Breast epithelium (tissue), 4 donors: ENCODE data around the gene FBN1. TPM values are rescaled to one million over a fixed set of nuclear protein-coding genes. Genes with fewer than 3 reads are reported as not detected.

Experiments
- DNase-seq, 2 donors: peaks; one replicate each; pipeline ENCODE4 v3.0.0-alpha.2; 2019; ENCODE audit warnings: low spot score in 2 of 2
- H3K27ac ChIP-seq, 2 donors: fragments of 200-600 bp; sonication (generic) in 1 of 2; one replicate each; pipeline ENCODE4 v1.5.1; 2016 to 2019; ENCODE audit warnings: mild to moderate bottlenecking in 1 of 2
- H3K27me3 ChIP-seq, 2 donors: fragments of 200-600 bp; sonication (generic) in 1 of 2; one replicate each; pipeline versions ENCODE4 v1.5.1 to v1.6.0; 2017 to 2019; ENCODE audit warnings: control low read depth in 1 of 2, mild to moderate bottlenecking in 1 of 2
- H3K36me3 ChIP-seq: fragments of 200-600 bp; one replicate; pipeline ENCODE4 v1.5.1; 2019
- H3K4me1 ChIP-seq, 2 donors: fragments of 200-600 bp; sonication (generic); one replicate each; pipeline ENCODE4 v1.5.1; 2016 to 2019; ENCODE audit warnings: control low read depth in 1 of 2
- H3K4me3 ChIP-seq, 3 donors: fragments of 200-600 bp; sonication (generic); 1 replicate in 2 of 3; 2 replicates in 1 of 3; pipeline ENCODE4 v1.5.1; 2016 to 2019; ENCODE audit warnings: mild to moderate bottlenecking in 3 of 3, moderate library complexity in 2 of 3
- H3K9me3 ChIP-seq, 2 donors: fragments of 200-600 bp; sonication (generic) in 1 of 2; one replicate each; pipeline ENCODE4 v1.5.1; 2016 to 2019; ENCODE audit warnings: control low read depth in 1 of 2
- POLR2A ChIP-seq: fragments of 450-650 bp; IDR thresholded peaks from one replicate; pipeline ENCODE4 v1.6.1; 2016; ENCODE audit warnings: antibody characterized with exemption, mild to moderate bottlenecking, moderate library complexity
- POLR2AphosphoS5 ChIP-seq, 3 donors: sonication (generic); formaldehyde crosslinking; IDR thresholded peaks; one replicate each; pipeline ENCODE4 v1.6.1; 2017; ENCODE audit warnings: antibody characterized with exemption in 3 of 3
- intact Hi-C: fragments of 100-400 bp; cut with DNase I; formaldehyde crosslinking; loops from one replicate; pipeline ENCODE4 v1.15.1; 2023; ENCODE audit warnings: low total_unique reads
- total RNA-seq, 3 donors: library from RNA; depleted of rRNA; stranded (reverse); fragments of >200 nt; gene quantifications; one replicate each; pipeline ENCODE4 v1.1.0, GENCODE V29; 2016
- TF ChIP-seq, protein P1 (sequence below), 3 donors: fragments of 450-650 bp; IDR thresholded peaks; one replicate each; pipeline ENCODE4 v1.5.1; 2016 to 2017; ENCODE audit warnings: antibody characterized with exemption in 3 of 3, mild to moderate bottlenecking in 3 of 3, moderate library complexity in 3 of 3

FBN1 gene
- total RNA-seq, 3 donors from 2014 or later, result 38.5 to 210 (median 83.2) TPM

DNA sequence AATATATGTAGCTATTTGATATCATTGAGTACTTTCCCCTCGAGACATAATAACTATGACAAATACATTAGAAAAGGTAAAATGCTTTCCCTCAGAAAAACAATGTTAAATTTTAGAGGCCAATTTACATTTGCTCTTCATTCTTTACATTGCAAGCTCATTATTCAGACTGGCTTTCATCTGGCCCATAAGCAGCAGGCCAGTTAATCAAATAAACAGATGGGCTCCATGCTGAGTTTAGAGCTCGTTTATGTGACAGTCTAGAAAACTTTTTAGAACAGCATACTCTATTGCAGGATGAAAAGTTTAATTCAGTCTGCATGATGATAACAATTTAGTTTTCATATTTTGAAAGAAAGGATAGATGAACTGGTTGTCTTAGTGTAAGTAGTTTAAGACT lies 163.7 kb downstream of the FBN1 start:
- H3K4me1 ChIP-seq, result no peaks in the 10 kb centered on the region
- no peaks in the 10 kb centered on the region for H3K9me3 ChIP-seq
- H3K27ac ChIP-seq, result no peak overlapping the region
- TF ChIP-seq, protein P1, sequence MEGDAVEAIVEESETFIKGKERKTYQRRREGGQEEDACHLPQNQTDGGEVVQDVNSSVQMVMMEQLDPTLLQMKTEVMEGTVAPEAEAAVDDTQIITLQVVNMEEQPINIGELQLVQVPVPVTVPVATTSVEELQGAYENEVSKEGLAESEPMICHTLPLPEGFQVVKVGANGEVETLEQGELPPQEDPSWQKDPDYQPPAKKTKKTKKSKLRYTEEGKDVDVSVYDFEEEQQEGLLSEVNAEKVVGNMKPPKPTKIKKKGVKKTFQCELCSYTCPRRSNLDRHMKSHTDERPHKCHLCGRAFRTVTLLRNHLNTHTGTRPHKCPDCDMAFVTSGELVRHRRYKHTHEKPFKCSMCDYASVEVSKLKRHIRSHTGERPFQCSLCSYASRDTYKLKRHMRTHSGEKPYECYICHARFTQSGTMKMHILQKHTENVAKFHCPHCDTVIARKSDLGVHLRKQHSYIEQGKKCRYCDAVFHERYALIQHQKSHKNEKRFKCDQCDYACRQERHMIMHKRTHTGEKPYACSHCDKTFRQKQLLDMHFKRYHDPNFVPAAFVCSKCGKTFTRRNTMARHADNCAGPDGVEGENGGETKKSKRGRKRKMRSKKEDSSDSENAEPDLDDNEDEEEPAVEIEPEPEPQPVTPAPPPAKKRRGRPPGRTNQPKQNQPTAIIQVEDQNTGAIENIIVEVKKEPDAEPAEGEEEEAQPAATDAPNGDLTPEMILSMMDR (IDR thresholded peaks at IDR 0.05), result no peak
- TF ChIP-seq POLR2AphosphoS5 (IDR thresholded peaks at IDR 0.05) (no peak), POLR2A (no peak)
- H3K4me3 ChIP-seq, result no peak overlapping the region
- no peaks in the 10 kb centered on the region for H3K27me3 ChIP-seq
- no peak for DNase-seq
- H3K36me3 ChIP-seq, result no peaks in the 10 kb centered on the region
- intact Hi-C loops, result no loop called here

DNA sequence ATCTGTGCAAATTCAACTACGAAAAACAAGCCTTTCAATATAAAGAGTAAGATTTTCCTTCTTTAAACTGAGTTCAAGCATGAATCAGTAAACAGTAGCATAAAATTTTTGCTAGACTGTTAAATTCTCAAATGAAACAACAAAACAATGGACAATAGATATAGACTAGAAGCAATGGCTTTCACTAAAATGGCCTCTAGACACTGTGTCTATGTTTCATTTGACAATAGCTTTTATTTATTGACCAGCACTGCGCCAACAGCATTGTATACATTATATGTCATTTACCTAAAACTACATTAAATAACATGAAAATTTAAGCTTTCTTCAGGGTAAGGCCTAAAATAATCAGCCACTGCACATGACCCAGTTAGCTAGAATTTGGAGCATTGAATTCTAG lies 165.8 kb downstream of the FBN1 start:
- Histone ChIP-seq H3K4me3 (no peak overlapping the region), H3K27me3 (no peaks in the 10 kb centered on the region), H3K4me1 (no peaks in the 10 kb centered on the region), H3K9me3 (no peaks in the 10 kb centered on the region), H3K27ac (peak overlapping the region in 1 of 2 donors; percentile 62), H3K36me3 (no peaks in the 10 kb centered on the region)
- DNase-seq, result no peak
- TF ChIP-seq POLR2AphosphoS5 (IDR thresholded peaks at IDR 0.05) (no peak), POLR2A (no peak)
- TF ChIP-seq, protein P1 (IDR thresholded peaks at IDR 0.05), result no peak
- intact Hi-C loops, result no loop called here

DNA sequence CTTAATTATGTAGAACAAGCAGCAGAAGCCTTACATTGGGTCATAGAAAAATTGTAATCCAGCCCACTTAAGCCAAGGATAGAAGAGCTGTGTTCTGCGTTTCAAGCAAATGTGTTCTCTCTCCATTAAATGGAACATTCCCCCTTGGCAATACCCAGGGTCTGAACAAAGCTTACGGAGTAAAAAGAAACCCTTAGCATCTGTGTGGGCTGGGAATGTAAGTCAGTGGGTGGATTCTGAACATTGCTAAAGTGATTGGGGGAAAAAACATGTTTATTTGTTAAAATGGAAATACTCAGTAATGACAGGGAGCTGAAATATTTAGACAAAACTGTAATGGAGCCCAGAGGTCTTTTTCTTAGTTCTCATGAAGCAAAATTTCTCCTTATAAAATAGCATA lies 166.9 kb downstream of the FBN1 start:
- no peaks in the 10 kb centered on the region for H3K9me3 ChIP-seq
- no peaks in the 10 kb centered on the region for H3K27me3 ChIP-seq
- DNase-seq, result no peak
- TF ChIP-seq POLR2A, result no peak
- TF ChIP-seq, protein P1 (IDR thresholded peaks at IDR 0.05), result no peak
- no peak for TF ChIP-seq POLR2AphosphoS5 (IDR thresholded peaks at IDR 0.05)
- H3K4me3 ChIP-seq, result no peak overlapping the region
- no peaks in the 10 kb centered on the region for H3K36me3 ChIP-seq
- no peaks in the 10 kb centered on the region for H3K4me1 ChIP-seq
- intact Hi-C loops, result no loop called here
- H3K27ac ChIP-seq, result peak overlapping the region in 1 of 2 donors; percentile 68

DNA sequence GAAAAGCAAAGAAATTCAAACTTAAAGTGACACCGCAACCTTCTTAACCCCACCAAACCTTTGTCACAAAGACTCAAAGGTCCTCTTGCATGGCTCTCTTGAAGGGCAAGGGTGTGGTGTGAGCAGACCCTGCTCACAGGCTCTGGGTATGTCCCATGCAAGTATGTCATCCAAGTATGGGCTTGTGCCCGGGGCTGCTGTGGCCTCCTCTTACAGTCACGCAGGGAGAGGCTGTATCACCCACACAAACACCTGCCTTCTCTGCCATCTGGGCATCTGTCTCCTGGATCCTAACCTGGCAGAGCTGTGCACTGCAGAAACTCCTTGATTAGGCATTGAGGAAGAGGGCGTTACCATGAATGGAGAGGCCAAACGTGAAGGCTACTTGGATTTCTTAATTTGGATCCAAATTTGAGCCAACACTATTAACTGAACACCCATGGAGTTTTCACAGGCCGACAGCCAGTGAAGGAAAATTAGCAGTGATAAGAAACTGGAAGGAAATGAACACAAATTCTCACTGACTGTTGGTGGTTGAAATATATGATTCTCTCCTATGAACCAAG lies 167.6 kb downstream of the FBN1 start:
- H3K27ac ChIP-seq, result peak overlapping the region in 1 of 2 donors; percentile 68
- H3K4me1 ChIP-seq, result no peaks in the 10 kb centered on the region
- no peaks in the 10 kb centered on the region for H3K27me3 ChIP-seq
- no peaks in the 10 kb centered on the region for H3K9me3 ChIP-seq
- no peak overlapping the region for H3K4me3 ChIP-seq
- no peak for DNase-seq
- TF ChIP-seq POLR2AphosphoS5 (IDR thresholded peaks at IDR 0.05) (no peak), POLR2A (no peak)
- TF ChIP-seq, protein P1 (IDR thresholded peaks at IDR 0.05), result no peak
- intact Hi-C loops, result no loop called here
- H3K36me3 ChIP-seq, result no peaks in the 10 kb centered on the region

DNA sequence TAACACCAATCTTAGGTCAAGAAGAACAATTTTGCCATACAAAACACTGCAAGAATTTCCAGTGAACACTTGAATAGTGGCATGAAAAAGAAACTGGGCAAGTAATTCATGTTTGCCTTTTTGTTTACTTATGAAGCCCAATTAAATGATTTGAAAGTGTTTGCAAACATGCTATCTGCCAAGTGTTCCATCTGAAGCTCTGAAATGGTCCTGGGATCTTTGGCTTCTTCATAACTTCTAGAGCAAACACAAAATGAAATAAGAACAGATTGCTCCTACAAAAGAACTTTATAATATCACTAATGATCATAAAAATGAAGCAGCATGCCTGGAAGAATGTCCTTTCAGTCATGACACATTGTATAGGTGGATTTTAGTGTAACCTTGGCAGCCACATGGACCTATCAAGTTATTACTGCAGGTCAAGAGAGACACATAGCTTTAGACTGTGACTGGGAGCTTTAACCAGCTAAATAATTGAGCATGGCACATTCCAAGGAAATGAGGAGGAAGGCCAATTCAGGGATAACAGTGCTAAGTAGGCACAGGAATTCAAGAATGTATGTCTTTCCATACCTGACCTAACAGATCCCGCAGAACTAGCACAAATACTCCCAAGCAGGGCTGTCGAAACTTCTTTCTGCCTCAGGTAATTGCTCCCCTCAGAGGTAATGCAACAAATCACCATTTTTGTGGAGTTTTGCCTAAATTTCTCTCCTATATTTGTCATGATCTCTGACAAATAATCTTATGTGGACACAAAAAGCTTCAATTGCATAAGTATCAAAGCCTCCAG lies 169.7 kb downstream of the FBN1 start:
- H3K4me3 ChIP-seq, result no peak overlapping the region
- no peaks in the 10 kb centered on the region for H3K4me1 ChIP-seq
- no peaks in the 10 kb centered on the region for H3K36me3 ChIP-seq
- intact Hi-C loops, result no loop called here
- TF ChIP-seq POLR2AphosphoS5 (IDR thresholded peaks at IDR 0.05), result no peak
- TF ChIP-seq, protein P1 (IDR thresholded peaks at IDR 0.05), result no peak
- TF ChIP-seq POLR2A, result no peak
- DNase-seq, result no peak
- no peaks in the 10 kb centered on the region for H3K27me3 ChIP-seq
- H3K9me3 ChIP-seq, result no peaks in the 10 kb centered on the region
- no peak overlapping the region for H3K27ac ChIP-seq
